Uterus (tissue), 2 donors: Measurements from ENCODE around the gene COA1.

Source experiments
- POLR2A ChIP-seq, 2 donors: fragments of 450-650 bp; IDR thresholded peaks; one replicate each; pipeline ENCODE4 v1.6.1; 2016; ENCODE audit warnings: antibody characterized with exemption in 2 of 2, mild to moderate bottlenecking in 1 of 2, moderate library complexity in 1 of 2
- TF ChIP-seq, protein P1 (sequence below), 4 experiments: fragments of 200-600 bp in 2 of 4; fragments of 450-650 bp in 2 of 4; sonication (generic) in 2 of 4; IDR thresholded peaks; one replicate each; pipeline ENCODE4 v1.5.1; 2016 to 2019; ENCODE audit warnings: antibody characterized with exemption in 4 of 4, mild to moderate bottlenecking in 2 of 4, moderate library complexity in 1 of 4

- TF ChIP-seq POLR2A (IDR thresholded peaks at IDR 0.05): no peak
- TF ChIP-seq, protein P1, sequence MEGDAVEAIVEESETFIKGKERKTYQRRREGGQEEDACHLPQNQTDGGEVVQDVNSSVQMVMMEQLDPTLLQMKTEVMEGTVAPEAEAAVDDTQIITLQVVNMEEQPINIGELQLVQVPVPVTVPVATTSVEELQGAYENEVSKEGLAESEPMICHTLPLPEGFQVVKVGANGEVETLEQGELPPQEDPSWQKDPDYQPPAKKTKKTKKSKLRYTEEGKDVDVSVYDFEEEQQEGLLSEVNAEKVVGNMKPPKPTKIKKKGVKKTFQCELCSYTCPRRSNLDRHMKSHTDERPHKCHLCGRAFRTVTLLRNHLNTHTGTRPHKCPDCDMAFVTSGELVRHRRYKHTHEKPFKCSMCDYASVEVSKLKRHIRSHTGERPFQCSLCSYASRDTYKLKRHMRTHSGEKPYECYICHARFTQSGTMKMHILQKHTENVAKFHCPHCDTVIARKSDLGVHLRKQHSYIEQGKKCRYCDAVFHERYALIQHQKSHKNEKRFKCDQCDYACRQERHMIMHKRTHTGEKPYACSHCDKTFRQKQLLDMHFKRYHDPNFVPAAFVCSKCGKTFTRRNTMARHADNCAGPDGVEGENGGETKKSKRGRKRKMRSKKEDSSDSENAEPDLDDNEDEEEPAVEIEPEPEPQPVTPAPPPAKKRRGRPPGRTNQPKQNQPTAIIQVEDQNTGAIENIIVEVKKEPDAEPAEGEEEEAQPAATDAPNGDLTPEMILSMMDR (IDR thresholded peaks at IDR 0.05): no peak
Observed at GRCh38 chr7:43652364-43652763, 77.0 kb downstream of the COA1 start.
